Superior temporal gyrus (tissue), 1 donor: ENCODE measurements around the gene TFB1M.
"Not testable (repeated sequence)": the region's sequence is repeated elsewhere in the genome, so short reads cannot be mapped to it uniquely, and the experiment has no call there.

ENCODE experiments used
- DNase-seq: peaks from one replicate; pipeline ENCODE4 v3.0.0-alpha.2; 2016; ENCODE audit errors: extremely low spot score

TFB1M gene

DNA sequence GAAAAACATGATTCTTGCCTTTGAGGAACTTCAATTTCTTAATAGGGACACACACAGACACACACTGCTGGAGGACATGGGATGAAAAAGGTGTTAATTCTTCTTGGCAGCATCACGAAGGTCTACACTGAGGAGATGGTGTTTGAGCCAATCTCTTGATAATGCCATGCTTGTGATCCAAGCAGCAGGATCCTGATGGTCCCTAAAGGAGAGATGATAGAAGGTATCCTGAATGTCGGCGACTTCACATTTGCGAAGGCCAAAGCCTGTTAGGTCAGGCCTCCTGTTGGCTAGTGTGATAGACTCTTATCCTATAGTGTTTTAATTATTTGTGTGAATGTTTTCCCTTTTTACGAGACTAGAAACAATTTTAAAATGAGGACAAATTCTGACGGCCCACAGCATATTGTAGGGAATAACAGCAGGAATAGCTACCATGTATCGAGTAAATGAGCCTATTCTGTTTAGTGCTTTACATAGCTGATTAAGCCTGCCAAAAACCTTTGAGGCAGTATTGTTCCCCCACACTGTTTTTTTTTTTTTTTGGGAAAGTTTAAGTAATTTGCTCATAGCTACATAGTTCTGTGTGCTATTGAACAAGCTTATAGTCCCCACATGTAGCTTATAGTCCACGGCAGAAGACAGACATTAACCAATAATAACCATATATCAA lies 15.3 kb upstream of the TFB1M start:
- no peak for DNase-seq

DNA sequence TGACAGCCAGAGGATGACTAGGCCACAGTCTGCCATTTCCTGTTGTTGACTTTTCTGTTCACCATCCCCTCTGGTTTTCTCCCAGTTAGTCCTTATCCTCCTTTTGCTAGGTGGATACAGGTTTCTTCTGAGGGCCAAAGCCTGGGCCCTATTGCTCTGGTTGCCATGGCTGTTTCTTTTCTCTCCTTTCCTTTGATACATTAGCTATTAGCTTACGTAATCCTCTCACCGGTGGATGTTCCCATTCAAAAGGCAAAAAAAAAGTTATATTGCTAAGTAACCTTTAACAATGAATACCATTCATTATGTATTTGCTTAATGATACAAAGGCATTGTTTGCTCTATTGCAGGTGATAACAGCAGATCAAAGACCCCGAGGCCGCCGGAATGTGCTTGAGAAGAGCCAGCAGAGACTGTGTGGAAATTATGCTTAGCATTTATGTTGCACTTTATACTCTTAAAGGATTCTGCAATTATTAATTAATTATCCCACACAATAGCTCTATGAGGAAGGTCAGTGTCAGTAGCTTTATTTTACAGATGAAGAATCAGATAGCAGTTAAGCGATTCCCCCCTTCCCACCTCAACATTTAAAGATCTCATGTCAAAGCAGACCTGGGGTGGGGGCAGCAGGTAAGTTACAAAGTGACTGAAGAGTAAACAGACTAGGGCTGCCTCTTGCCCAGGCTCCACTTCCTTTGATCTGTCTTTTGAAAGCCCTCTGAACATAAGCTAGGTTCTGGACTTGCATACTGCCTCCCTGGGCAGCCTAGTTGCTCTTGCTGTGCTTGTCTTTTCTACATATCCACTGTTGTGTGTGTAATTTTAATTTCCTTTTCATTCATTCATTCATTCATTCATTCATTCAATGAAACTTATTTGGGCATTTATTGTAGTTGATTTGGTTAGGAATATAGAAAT lies 14.5 kb upstream of the TFB1M start:
- DNase-seq: no peak

DNA sequence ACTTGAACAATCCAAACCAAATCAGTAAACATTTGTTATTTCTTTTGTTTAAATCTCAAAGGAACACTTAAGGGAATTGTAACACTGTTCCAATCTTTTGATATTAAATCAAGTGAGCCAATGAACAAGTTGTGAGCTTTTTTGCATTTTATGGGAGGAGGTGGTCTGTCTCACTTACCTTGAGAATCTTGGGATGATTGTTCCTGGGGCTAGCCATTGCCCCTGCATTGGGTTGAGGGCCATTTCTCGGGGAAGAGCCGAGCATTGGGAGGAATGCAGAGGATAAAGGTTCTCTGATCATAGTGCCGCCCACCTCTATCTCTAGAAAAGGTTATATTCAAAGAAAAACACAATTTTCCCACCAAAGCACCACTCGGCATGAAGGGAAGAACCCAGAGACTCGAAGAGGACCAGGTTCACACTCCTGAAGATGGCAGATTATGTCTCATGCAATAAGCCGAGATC lies 13.8 kb upstream of the TFB1M start:
- no peak for DNase-seq

DNA sequence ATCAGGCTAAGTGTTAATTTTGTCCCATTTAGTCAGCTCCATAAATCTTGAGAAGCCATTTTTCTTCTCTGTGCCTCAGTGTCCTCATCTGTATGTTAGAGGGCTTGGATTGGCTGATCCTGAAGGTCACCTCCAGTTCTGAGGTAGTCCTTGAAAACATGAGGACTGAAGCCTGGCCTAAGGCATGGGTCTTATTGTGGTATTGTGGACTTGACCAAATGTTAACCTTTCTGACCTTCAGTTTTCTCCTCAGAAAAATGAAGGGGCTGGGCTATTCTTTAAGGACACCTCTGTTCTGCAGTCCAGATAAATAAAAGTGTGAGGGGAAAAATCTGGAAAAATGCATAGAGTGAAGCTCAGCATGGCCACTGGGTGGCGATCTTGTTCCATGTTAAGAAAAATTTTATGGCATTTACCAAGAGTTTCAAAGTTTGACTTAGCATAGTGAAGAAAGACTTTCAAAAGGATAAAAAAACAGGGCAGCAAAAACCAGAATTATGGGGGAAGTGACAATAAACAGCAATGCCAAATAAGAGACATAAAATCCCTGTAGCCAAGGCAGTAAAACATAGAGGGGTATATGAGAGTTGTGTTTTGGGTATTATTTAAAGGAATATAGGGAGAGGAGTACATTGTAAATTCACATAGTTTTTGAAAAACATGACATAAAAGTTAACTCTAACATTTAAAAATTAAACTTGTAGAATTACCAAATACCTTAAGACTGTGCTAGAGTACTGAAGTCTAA lies 13.2 kb upstream of the TFB1M start:
- peak; percentile 91 for DNase-seq

DNA sequence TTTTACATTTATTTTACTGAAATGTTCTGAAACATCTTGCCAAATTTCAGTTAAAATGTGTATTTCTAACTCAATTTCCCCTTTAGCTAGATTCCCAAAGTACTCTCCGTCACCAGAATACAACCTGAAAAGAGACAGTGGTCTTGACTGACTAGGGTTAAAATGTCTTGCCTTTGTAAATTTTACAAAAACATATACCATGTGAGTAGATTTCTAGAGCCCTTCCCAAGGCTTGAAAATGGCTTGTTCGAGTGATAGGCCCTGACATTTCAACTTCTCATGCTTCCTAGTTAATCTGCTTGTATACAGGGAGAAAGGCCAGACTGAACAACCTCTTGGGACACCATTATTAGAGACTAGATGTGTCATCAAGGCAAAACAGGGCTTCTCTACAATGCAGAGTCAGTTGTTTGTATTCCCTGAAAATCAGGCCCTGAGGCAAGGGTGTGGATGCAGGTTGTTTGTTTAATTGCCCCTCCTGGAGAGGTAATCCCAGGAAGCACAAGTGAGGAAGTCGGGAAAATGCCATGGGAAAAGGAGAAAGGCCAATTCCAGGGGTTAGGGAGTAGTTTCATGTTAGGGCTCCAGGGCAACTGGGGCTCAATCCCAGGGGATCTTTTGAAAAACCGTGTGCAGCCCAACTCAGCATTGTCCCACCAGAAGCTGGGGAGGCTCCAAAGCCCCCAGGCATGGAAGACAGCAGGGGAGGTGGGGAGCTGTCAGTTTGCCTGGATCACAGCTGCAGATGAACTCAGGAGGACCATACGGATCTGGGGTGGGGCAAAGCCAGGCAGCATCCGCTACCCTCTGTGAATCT lies 11.6 kb upstream of the TFB1M start:
- DNase-seq: no peak

DNA sequence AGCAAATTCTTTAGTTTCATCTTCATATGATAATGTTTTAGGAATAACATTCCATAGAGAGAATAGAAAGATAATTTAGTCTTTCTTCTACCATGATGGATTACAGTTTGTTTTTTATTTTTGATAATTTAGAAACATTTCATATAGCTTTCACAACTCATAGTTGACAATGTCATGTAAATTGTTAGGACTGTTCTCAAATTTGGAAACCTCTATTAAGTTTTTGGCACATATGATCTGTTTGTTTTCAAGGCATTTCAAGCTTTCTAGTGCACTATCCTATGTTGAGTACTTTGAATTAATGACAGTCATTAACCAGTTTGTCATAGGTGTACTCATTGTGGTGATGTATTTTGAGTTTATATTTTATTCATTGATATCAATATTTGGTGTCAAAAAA lies 10.7 kb upstream of the TFB1M start:
- no peak for DNase-seq

DNA sequence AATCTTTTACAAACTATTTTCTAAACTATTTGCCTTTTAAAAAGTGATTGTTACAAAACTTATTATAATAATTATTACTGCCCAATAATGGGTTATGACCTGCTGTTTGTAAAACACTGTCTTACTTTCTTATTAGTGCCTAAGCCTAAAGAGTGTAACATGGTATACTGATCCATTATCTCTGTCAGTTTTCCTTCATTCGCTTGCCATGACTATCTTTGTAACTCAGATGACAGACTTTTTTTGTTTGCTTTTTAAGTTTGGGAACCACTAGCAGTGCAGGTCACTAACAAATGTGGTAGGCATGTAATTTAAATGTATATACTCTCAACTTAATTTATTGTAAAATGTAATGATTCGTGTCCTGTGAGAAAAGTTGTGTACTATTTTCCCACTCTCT lies 9.9 kb upstream of the TFB1M start:
- no peak for DNase-seq

DNA sequence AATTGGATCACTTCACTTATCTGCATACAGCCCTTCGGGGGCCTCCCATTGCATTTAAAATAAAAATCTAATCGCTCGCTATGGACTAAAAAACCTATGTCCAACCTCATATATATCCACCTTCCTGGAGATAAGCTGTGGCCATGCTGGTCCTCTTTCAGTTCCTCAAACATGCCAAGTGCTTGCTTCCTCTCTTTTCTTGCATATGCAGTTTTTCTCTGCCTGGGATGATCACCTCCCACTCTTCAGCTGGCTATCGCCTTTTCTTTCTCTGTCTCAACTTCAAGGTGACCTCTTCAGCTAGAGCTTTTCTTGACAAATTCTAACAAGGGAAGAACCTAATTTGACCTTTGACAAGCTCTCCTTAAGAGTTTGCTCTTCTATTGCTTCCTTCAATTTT lies 5.6 kb upstream of the TFB1M start:
- peak; percentile 40 for DNase-seq

DNA sequence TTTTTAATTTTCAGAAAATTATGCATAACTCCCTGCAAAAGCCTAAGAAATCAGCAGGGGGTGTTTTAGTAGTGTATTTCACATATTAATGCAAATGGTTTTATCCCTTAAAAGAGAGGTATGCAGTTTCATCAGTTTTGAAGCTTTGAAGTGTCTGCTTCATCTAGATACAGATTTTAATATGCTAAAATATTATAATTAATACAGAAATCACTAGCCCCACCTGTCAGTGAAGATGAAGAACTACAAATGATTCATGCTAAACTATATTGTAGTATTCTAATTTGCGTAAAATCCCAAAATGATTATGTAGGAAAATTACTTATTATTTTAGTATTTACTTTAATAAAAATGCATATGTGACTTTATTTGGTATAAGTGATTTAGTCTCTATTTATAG lies 2.9 kb upstream of the TFB1M start:
- peak; percentile 55 for DNase-seq

DNA sequence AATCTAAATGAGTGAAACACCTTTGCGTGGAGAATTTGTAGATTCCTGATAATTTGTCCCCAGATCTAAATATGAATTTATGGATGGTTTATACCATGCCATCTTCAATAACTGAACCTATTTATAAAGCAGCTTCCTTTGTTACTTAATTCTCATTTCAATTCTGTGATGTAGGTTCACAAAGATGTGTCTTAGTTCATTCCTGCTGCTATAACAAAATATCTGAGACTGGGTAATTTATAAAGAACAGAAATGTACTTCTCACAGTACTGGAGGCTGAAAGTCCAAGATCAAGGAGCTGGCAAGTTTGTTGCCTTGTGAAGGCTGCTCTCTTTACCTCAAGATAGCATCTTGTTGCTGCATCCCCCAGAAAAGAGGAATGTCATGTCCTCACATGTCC lies 2.1 kb upstream of the TFB1M start:
- DNase-seq: no peak

DNA sequence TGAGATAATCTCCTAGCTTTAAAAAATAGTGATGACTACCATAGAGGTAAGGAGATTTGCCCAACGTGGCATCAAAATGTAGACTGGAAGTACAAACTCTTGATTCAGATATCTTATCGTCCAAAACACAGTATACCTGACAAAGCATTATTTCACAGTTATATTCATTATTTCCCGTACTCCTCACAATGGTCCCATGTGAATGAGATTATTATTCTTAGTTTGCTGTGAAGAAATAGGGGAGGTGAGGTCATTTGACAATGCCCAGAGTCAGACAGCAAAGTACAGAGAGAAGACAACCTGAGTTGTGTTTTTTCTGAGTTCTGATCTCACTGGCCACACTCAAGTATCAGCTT lies 1.2 kb upstream of the TFB1M start:
- DNase-seq: no peak

DNA sequence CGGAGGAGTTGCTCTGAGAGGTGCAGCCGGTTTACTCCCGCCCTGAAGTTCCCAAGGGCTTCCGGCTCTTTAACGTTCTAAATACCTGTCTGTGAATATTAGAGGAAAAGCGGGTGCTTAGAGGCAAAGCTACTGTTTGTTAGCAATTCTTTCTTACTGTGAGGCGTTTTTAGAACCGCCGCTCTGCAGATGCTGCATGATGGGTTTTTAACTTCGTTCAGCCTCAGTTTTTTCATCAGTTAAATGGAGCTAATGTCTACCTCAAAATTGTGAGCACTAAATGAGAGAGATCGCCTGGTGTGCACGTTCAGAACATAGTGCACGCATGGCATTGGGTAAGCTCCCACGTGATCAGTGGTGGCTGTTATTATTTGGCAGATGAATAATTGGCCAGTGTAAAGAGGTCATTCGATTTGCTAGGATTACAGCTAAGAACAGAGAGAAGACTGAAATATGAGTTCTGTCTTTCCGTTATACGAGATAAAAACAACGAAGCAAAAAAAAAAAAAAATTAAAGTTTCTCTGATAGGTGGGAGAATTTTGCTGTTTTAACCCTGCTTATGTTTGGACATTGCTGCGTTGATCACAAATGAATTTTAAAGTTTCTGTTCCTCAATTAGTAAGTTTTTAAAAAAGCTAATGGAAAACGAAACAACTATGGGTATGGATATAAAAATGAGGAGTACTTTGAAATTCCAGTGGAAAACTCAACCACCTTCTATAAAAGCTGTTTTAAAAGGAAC lies 660 bp upstream of the TFB1M start:
- DNase-seq: no peak

DNA sequence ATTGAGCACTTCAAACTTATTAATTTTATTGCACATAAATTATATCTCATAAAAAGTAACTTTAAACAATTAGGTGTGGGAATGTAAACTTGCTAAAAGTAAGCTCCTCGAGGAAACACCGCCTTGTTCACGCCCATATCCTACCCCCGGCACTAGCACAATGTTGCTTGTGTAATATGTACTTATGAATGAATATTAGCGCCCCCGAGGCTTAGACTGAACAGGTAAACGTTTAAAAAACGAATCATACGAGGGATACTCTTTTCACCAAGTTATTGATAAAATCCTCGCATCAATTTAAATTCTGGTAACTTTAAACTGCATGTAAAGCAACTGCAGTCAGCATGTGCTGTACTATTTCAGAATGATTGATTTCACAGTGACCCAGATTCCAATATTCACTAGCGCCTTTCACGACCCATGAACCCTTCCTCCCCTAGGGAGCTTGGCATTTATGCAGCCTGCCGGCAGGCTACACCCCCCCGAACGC lies 637 bp downstream of the TFB1M start:
- DNase-seq: no peak

DNA sequence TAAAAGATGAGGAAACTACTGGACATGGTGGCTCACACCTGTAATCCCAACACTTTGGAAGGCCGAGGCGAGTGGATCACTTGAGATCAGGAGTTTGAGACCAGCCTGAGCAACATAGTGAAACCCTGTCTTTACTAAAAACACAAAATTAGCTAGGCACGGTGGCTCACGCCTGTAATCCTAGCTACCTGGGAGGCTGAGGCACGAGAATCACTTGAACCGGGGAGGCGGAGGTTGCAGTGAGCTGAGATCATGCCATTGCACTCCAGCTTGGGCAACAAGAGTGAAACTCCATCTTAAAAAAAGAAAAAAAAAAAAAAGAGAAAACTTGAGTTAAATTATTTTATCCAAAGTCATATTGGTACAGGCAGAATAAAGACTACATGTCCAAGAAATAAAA lies 1.3 kb downstream of the TFB1M start:
- DNase-seq: not testable (repeated sequence)

DNA sequence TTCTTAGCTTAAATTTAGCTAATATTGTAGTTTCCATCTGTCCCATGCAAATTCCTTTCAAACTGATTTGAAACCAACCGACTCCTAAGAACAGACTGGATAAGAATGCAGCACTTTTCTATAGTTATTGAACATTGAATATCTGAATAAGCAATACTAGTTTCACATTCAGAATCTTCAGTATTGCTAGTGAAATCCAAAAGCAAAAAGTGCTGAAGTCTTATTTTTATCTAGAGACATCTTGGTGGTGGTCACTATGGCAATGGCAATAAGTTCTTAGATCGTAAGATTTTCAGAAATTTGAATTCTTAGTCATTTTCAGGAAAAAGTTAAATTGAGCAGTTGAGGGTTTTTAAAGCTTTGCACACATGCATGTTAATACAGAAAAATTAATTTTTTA lies 2.7 kb downstream of the TFB1M start:
- DNase-seq: no peak

DNA sequence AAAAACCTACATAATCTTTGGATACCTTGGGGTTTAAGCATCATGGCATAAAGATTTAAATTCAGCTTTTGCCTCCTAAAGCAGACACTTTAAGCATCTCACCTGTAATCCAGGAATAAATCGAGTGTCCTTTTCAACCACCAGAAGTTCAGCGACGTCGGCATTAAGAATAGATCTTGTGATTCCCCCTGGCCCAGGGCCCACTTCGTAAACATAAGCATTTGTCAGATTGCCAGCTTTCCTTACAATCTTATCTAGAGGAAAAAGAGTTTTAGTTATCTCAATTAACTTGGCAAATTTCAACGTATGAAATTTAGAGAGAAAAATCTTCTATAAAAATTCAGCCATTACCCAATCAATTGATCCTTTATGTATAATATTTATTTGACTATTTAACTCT lies 3.2 kb downstream of the TFB1M start:
- no peak for DNase-seq

DNA sequence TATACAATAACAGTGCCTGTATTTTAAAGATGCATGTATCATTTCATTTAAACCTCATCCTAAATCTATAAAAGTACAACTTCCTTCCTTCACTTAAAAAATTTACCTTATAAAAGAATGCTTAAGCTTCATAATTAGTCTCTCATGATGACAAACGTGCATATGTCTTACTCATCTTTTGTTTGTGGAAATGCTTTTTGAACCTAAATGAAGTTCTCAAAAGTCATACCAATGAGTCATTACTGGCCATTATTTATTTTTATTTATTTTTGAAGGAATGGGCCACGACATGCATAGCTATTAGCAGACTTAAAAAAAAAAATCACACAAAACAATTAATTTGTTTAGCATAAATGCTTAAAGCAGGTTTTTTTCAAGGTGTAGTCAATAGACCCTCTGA lies 3.7 kb downstream of the TFB1M start:
- no peak for DNase-seq

DNA sequence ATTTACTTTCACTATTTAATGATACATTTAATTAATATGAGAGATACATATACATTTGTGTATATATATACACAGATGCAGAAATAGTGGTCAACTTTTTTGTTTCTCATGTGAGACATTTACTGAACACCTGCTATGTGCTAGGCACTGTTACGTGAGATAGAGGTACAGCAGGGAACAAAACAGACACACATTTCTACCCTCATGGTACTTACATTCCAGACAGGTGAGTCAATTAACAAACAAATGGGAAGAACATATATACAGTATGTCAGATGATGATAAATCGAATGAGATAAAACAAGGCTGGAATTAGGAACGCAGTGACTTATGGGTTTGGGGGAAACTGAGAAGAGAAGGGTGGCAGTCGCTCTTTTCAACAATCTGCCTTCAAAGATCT lies 5.1 kb downstream of the TFB1M start:
- no peak for DNase-seq

DNA sequence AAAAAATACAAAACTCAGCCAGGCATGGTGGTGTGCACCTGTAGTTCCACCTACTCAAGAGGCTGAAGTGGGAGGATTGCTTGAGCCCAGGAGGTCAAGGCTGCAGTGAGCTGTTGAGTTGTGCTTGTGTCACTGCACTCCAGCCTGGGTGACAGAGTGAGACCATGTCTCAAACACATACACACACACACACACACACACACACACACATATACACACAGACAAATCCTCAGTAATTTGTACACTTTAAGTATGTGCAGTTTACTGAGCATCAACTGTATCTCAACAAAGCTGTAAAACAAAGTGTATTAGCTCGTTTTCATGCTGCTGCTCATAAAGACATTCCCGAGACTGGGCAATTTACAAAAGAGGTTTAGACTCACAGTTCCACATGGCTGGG lies 7.3 kb downstream of the TFB1M start:
- no peak for DNase-seq

DNA sequence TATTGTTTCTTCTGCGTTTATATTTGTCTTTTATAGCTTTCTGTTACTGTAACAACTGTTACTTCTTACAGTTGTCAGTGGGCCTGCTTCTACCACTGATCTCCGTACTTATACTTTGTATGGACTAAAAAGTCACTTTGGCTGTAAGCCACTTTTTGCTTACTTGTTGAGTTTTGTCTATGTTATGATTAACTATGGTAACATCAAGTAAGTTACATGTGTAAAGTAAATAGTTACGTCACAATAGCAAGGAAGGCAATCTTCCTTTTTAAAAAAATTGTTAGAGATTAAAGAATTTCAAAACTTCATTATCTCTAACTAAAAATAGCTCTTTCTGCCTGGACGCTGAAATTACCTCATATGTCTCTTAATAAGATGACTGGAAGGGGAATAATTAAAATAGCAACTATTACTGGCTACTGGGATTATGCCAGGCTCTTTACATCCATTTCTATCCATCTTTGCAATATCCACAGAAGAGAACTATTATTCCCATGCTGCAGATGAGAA lies 10.9 kb downstream of the TFB1M start:
- DNase-seq: no peak

DNA sequence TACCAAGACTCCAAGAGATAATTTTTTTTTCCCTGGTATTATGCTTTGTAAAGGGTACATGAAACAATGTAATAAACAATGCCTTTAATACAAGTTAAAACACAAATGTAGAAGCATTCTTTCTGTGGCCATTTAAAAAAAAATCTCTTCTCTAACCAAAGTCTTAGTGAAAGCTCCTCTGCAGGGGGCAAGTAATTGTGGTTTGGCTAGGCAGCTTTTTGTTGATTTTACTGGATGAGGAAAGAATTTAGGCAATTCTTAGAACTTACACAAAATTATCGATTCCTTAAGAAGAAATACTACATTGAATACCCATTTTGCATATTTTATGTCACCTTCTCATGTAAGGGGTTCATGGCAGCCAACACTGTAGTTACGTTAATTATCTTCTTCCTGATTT lies 12.4 kb downstream of the TFB1M start:
- DNase-seq: no peak
